HepG2 (cell line): ENCODE results near the gene LTBR. TPM values are rescaled to one million over a fixed set of nuclear protein-coding genes. Genes with fewer than 3 reads are reported as not detected.
A peak's percentile ranks its signal among the peaks of the same experiment; 100 is the strongest.

ENCODE experiments used
- ATAC-seq: fragments of 200-7000 bp; cut with Tn5 transposase; 3 replicates; pipeline ENCODE4 v1.9.1; 2020; ENCODE audit warnings: mild to moderate bottlenecking, moderate library complexity
- BruUV-seq: library from RNA; stranded (reverse); fragments of 400-500 nt; replicated peaks from 2 replicates; lab custom pipeline; 2021; lab: Mats Ljungman, UMichigan
- CTCF ChIA-PET: fragments of 300-600 bp; formaldehyde crosslinking; extraction: SDS; loops from one replicate; lab custom pipeline; 2021; ENCODE audit warnings: low total read pairs, inconsistent platforms, low intra/inter-chr PET ratio; lab: Yijun Ruan, JAX
- POLR2A ChIA-PET: fragments of 350-600 bp; sonication (Branson Sonifier 250); formaldehyde crosslinking; loops from one replicate; lab custom pipeline; 2020; ENCODE audit warnings: antibody characterized with exemption, inconsistent platforms; lab: Yijun Ruan, JAX
- DNase-seq: peaks from one replicate; pipeline ENCODE4 v3.0.0-alpha.2; 2015; ENCODE audit warnings: low spot score
- FAIRE-seq: peaks from 3 replicates; lab custom pipeline; 2011; peaks lifted over from hg19 to GRCh38; lab: Jason Lieb, UNC
- H2AFZ ChIP-seq: one replicate; pipeline ENCODE4 v1.6.1; 2011; ENCODE audit warnings: low read length, inconsistent platforms
- H3K27ac ChIP-seq: fragments of 300-600 bp; 3 replicates; pipeline ENCODE4 v1.8.0; 2011; ENCODE audit warnings: mixed run types, mild to moderate bottlenecking, mixed read lengths, low read length, inconsistent platforms; ENCODE audit not compliant: insufficient read depth; ENCODE audit errors: extremely low read length
- H3K27me3 ChIP-seq, 2 experiments: fragments of 200-600 bp in 1 of 2; 2 replicates in 1 of 2; 3 replicates in 1 of 2; pipeline versions ENCODE4 v1.6.0 to v1.8.0; 2011; ENCODE audit warnings: low read length in 2 of 2, mild to moderate bottlenecking in 2 of 2, moderate library complexity in 2 of 2, inconsistent platforms in 1 of 2; ENCODE audit not compliant: insufficient read depth in 2 of 2, control insufficient read depth in 1 of 2
- H3K36me3 ChIP-seq, 2 experiments: fragments of 200-600 bp in 1 of 2; replicated peaks in 1 of 2; 2 replicates in 1 of 2; 3 replicates in 1 of 2; pipeline versions ENCODE4 v1.5.1 to v1.8.0; 2011; ENCODE audit warnings: low read length in 2 of 2, inconsistent platforms in 1 of 2; ENCODE audit not compliant: insufficient read depth in 2 of 2, control insufficient read depth in 1 of 2
- H3K4me1 ChIP-seq: 2 replicates; pipeline ENCODE4 v1.5.1; 2012; ENCODE audit warnings: low read length, inconsistent platforms; ENCODE audit not compliant: insufficient read depth
- H3K4me2 ChIP-seq: 2 replicates; pipeline ENCODE4 v1.6.0; 2011; ENCODE audit warnings: low read depth, low read length, inconsistent platforms
- H3K4me3 ChIP-seq, 3 experiments: fragments of 200-600 bp in 1 of 3; sonication (generic), shearing (Covaris generic) in 1 of 3; replicated peaks in 1 of 3; 2 replicates each; pipeline ENCODE4 v1.5.1; 2011 to 2016; ENCODE audit warnings: low read length in 3 of 3, inconsistent platforms in 2 of 3, low read depth in 2 of 3, mild to moderate bottlenecking in 2 of 3, control low read depth in 1 of 3, mixed read lengths in 1 of 3; ENCODE audit not compliant: insufficient read depth in 1 of 3
- H3K79me2 ChIP-seq: one replicate; pipeline ENCODE4 v1.6.1; 2011; ENCODE audit warnings: low read length, inconsistent platforms; ENCODE audit not compliant: insufficient read depth
- H3K9ac ChIP-seq: 2 replicates; pipeline ENCODE4 v1.6.0; 2011; ENCODE audit warnings: mild to moderate bottlenecking, low read depth, low read length, inconsistent platforms; ENCODE audit not compliant: insufficient read depth
- H3K9me3 ChIP-seq: 2 replicates; pipeline ENCODE4 v1.5.1; 2012; ENCODE audit warnings: mild to moderate bottlenecking, low read length
- H4K20me1 ChIP-seq: 2 replicates; pipeline ENCODE4 v1.6.0; 2011; ENCODE audit warnings: inconsistent platforms, mild to moderate bottlenecking, low read length, moderate library complexity; ENCODE audit not compliant: insufficient read depth
- DPF2 ChIP-seq: sonication (generic); formaldehyde crosslinking; IDR thresholded peaks from 2 replicates; pipeline ENCODE4 v1.4.0; 2020; ENCODE audit warnings: mild to moderate bottlenecking, low read depth, missing genetic modification reagents, borderline replicate concordance
- FOXK1 ChIP-seq: sonication (generic); formaldehyde crosslinking; IDR thresholded peaks from 2 replicates; pipeline ENCODE4 v1.4.0; 2020; ENCODE audit warnings: low read depth, missing genetic modification reagents, borderline replicate concordance
- FOXM1 ChIP-seq: sonication (generic); formaldehyde crosslinking; IDR thresholded peaks from 2 replicates; pipeline ENCODE4 v1.5.0; 2020; ENCODE audit warnings: missing genetic modification reagents
- FOXO4 ChIP-seq: sonication (generic); formaldehyde crosslinking; conservative IDR thresholded peaks from 2 replicates; pipeline ENCODE4 v1.8.1; 2023; ENCODE audit warnings: missing genetic modification reagents
- HBP1 ChIP-seq: IDR thresholded peaks from 2 replicates; pipeline ENCODE4 v1.6.1; 2016; ENCODE audit warnings: low read depth, control low read depth
- MBD4 ChIP-seq: IDR thresholded peaks from 2 replicates; pipeline ENCODE4 v1.6.1; 2012; ENCODE audit warnings: low read length, inconsistent platforms, borderline replicate concordance
- NCOA1 ChIP-seq: sonication (generic); formaldehyde crosslinking; IDR thresholded peaks from 2 replicates; pipeline ENCODE4 v1.9.0; 2021; ENCODE audit warnings: missing genetic modification reagents
- NR1H2 ChIP-seq: sonication (generic); formaldehyde crosslinking; IDR thresholded peaks from 2 replicates; pipeline ENCODE4 v1.8.1; 2022; ENCODE audit warnings: low read depth, missing genetic modification reagents, borderline replicate concordance
- PITX1 ChIP-seq: sonication (generic); formaldehyde crosslinking; IDR thresholded peaks from 2 replicates; pipeline ENCODE4 v1.5.1; 2020; ENCODE audit warnings: mild to moderate bottlenecking, missing genetic modification reagents
- RBFOX2 ChIP-seq: fragments of 200-400 bp; formaldehyde crosslinking; IDR thresholded peaks from 2 replicates; pipeline ENCODE4 v1.6.1; 2017; ENCODE audit warnings: low read depth, mild to moderate bottlenecking, low read length
- REPIN1 ChIP-seq: sonication (generic); formaldehyde crosslinking; IDR thresholded peaks from 2 replicates; pipeline ENCODE4 v1.8.0; 2022; ENCODE audit warnings: missing genetic modification reagents, low read depth, mild to moderate bottlenecking, borderline replicate concordance
- SP140L ChIP-seq: sonication (generic); formaldehyde crosslinking; IDR thresholded peaks from 2 replicates; pipeline ENCODE4 v1.4.0; 2020; ENCODE audit warnings: missing genetic modification reagents, borderline replicate concordance
- SP2 ChIP-seq: sonication (generic); formaldehyde crosslinking; IDR thresholded peaks from 2 replicates; pipeline ENCODE4 v1.5.1; 2020; ENCODE audit warnings: mild to moderate bottlenecking, missing genetic modification reagents
- U2AF1 ChIP-seq: fragments of 200-400 bp; formaldehyde crosslinking; optimal IDR thresholded peaks from 2 replicates; pipeline ENCODE3; 2017; ENCODE audit warnings: mild to moderate bottlenecking, low read depth, low read length
- ZBTB21 ChIP-seq: sonication (generic); formaldehyde crosslinking; IDR thresholded peaks from 2 replicates; pipeline ENCODE4 v1.4.0; 2020; ENCODE audit warnings: missing genetic modification reagents
- ZFY ChIP-seq: sonication (generic); formaldehyde crosslinking; IDR thresholded peaks from 2 replicates; pipeline ENCODE4 v1.4.0; 2020; ENCODE audit warnings: missing genetic modification reagents
- ZNF280B ChIP-seq: sonication (generic); formaldehyde crosslinking; IDR thresholded peaks from 2 replicates; pipeline ENCODE4 v1.5.0; 2020; ENCODE audit warnings: missing genetic modification reagents, mild to moderate bottlenecking, borderline replicate concordance
- ZNF878 ChIP-seq: sonication (generic); formaldehyde crosslinking; IDR thresholded peaks from 2 replicates; pipeline ENCODE4 v1.8.1; 2023; ENCODE audit warnings: mild to moderate bottlenecking, missing genetic modification reagents, moderate library complexity
- WGBS: methylation state at CpG from one replicate; pipeline ENCODE4 v1.1.6; 2017; ENCODE audit warnings: low lambda C conversion rate; 5-methylcytosine and 5-hydroxymethylcytosine counted together
- in situ Hi-C: cut with HindIII; loops from 2 replicates; pipeline ENCODE4 v1.10.0; 2017; ENCODE audit warnings: low pct_unique_long_range_greater_than_20kb; ENCODE audit not compliant: extremely low pct_ligation_motif_present
- intact Hi-C: fragments of 100-400 bp; cut with micrococcal nuclease; formaldehyde crosslinking; loops from one replicate; pipeline ENCODE4 v1.10.0; 2022; ENCODE audit not compliant: unreplicated experiment
- polyA plus RNA-seq, 8 experiments: library from polyadenylated mRNA; depleted of rRNA in 3 of 8; stranded (reverse) in 7 of 8; unstranded in 1 of 8; fragments of >200 nt; fragmentation: Illumina TruSeq in 4 of 8; extraction: Trizol in 4 of 8; gene quantifications; 2 replicates each; pipeline versions ENCODE4 v1.2.1 to v1.2.3, GENCODE V29; 2011 to 2016; ENCODE audit warnings: low read depth in 4 of 8, missing spikeins in 1 of 8, mixed read lengths in 1 of 8; ENCODE audit not compliant: insufficient read depth in 1 of 8
- total RNA-seq, 5 experiments: library from RNA; depleted of rRNA; stranded (reverse); fragments of >200 nt; fragmentation: Illumina TruSeq; extraction: Trizol; gene quantifications; 2 replicates each; pipeline ENCODE4 v1.2.3, GENCODE V29; 2016; ENCODE audit warnings: low read depth in 1 of 5

The LTBR gene
- total and polyA plus RNA-seq, 2 of the 13 experiments (the other 11 are each of a cell fraction or from before 2014, with no cell fraction given), result 31.4 to 34.8 TPM

- no peak for TF ChIP-seq HBP1 (CRISPR knock-in tag)
Observed at GRCh38 chr12:6340032-6340638, 43.8 kb upstream of the LTBR start (continued).

GRCh38 chr12:6340745-6341416, 43.1 kb upstream of the LTBR start:
- Histone ChIP-seq H3K9ac (peak overlapping the region; percentile 95), H2AFZ (no peak overlapping the region), H3K27me3 (no peaks in the 10 kb centered on the region; a peak in 1 of 5 replicates), H3K4me1 (peaks cover 82% of the 10 kb centered on the region), H3K4me3 (peak overlapping the region; percentile 85 to 99 (median 97)), H3K4me2 (peak overlapping the region; percentile 96), H3K27ac (peak overlapping the region; percentile 82), H3K79me2 (peaks cover 59% of the 10 kb centered on the region), H3K36me3 (no peaks in the 10 kb centered on the region), H3K9me3 (no peaks in the 10 kb centered on the region), H4K20me1 (no peaks in the 10 kb centered on the region; the same call in 1 of the 2 replicates)
- in situ Hi-C loops (no loop called here), intact Hi-C loops (loop anchor here (10.0 kb wide), 1 partner anchor 194 kb away; the partner anchor contains the start of gene GAPDH)
- ATAC-seq (no peak), DNase-seq (no peak), FAIRE-seq (no peak)
- under 1% methylated on average over 15 of the region's 15 CpGs for WGBS
- no TSS peak for BruUV-seq
- ChIA-PET POLR2A (interaction anchor here (0.8 to 11.0 kb wide), 10 partner anchors 9 to 43 kb away, joined by 3 to 278 read pairs (median 7); partner anchors contain the start of genes LTBR, PLEKHG6 and SCNN1A), CTCF (no interaction called here)
- TF ChIP-seq FOXM1 (CRISPR knock-in tag), result no peak
- no peak for TF ChIP-seq DPF2
- TF ChIP-seq FOXO4 (CRISPR knock-in tag), result 0 out of 2 replicates have a peak, but pooled peaks have one; percentile 2
- TF ChIP-seq MBD4, result no peak
- TF ChIP-seq NR1H2 (CRISPR knock-in tag), result no peak
- no peak for TF ChIP-seq NCOA1 (CRISPR knock-in tag)
- peak; percentile 45; the same call in 1 of the 2 replicates for TF ChIP-seq RBFOX2
- no peak for TF ChIP-seq ZBTB21 (CRISPR knock-in tag)
- TF ChIP-seq PITX1, result 0 out of 2 replicates have a peak, but pooled peaks have one; percentile 11
- no peak for TF ChIP-seq FOXK1 (CRISPR knock-in tag)
- no peak for TF ChIP-seq REPIN1 (CRISPR knock-in tag)
- no peak for TF ChIP-seq SP2 (CRISPR knock-in tag)
- no peak for TF ChIP-seq ZNF878 (CRISPR knock-in tag)
- no peak for TF ChIP-seq SP140L (CRISPR knock-in tag)
- no peak for TF ChIP-seq U2AF1
- 0 out of 2 replicates have a peak, but pooled peaks have one; percentile 6 for TF ChIP-seq ZNF280B
- no peak for TF ChIP-seq ZFY (CRISPR knock-in tag)
